Activated CD4-positive, alpha-beta T cell treated with anti-CD3 and anti-CD28 coated beads, Interleukin-2, amount 50 U/mL, for 1 hour (primary cell): ENCODE results near the gene ZNF610.

Source experiments
- DNase-seq: peaks from one replicate; pipeline ENCODE4 v3.0.0-alpha.2; 2020

Gene ZNF610

GRCh38 chr19:52398081-52398441 is 62.0 kb downstream of the ZNF610 start:
- peak; percentile 2 for DNase-seq

DNA sequence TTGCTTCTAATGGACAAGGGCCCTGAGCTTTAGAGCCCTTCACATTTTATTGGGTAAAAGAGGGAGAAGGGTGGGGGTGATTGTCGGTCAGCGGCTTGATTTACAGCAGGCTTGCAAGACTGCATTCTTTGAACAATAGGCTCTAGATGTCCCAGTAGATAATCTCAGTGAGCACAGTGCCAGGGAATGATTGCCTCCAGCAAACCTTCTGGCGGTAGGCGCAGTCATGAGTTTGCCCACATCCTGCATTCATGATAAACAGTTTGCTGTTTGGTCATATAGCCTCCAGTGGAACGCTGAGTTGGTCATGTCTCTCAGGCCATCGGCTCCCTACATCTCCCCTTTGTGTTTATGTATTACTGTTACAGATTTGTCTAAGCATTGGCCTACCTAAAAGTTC is 74.2 kb downstream of the ZNF610 start:
- DNase-seq = no peak

- no peak for DNase-seq
Measured at GRCh38 chr19:52415711-52416110, 79.7 kb downstream of the ZNF610 start.
